Sigmoid colon (tissue), 4 donors: ENCODE data around the gene SPTY2D1.
"Not testable (repeated sequence)": the region's sequence is repeated elsewhere in the genome, so short reads cannot be mapped to it uniquely, and the experiment has no call there.

Source experiments
- EP300 ChIP-seq, 4 donors: sonication (generic); formaldehyde crosslinking; IDR thresholded peaks; one replicate each; pipeline ENCODE4 v1.6.1; 2017; ENCODE audit warnings: antibody characterized with exemption in 4 of 4
- TF ChIP-seq, protein P1 (sequence below), 4 experiments: fragments of 450-650 bp in 3 of 4; fragments of 200-600 bp in 1 of 4; IDR thresholded peaks; one replicate each; pipeline ENCODE4 v1.5.1; 2016 to 2019; ENCODE audit warnings: antibody characterized with exemption in 4 of 4, mild to moderate bottlenecking in 3 of 4, moderate library complexity in 2 of 4

DNA sequence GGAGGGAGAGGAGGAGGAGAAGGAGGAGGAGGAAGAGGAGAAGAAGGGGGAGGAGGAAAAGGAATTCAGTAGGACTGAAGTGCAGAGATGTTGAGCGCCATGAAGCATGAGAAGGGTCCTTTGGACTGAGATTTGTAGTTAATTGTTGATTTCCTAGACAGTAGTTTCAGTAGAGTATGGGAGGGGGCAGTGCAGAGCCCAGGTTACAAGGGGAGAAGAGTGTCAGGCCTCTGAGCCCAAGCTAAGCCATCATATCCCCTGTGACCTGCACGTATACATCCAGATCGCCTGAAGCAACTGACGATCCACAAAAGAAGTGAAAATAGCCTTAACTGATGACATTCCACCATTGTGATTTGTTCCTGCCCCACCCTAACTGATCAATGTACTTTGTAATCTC lies 8.9 kb upstream of the SPTY2D1 start:
- TF ChIP-seq, protein P1, sequence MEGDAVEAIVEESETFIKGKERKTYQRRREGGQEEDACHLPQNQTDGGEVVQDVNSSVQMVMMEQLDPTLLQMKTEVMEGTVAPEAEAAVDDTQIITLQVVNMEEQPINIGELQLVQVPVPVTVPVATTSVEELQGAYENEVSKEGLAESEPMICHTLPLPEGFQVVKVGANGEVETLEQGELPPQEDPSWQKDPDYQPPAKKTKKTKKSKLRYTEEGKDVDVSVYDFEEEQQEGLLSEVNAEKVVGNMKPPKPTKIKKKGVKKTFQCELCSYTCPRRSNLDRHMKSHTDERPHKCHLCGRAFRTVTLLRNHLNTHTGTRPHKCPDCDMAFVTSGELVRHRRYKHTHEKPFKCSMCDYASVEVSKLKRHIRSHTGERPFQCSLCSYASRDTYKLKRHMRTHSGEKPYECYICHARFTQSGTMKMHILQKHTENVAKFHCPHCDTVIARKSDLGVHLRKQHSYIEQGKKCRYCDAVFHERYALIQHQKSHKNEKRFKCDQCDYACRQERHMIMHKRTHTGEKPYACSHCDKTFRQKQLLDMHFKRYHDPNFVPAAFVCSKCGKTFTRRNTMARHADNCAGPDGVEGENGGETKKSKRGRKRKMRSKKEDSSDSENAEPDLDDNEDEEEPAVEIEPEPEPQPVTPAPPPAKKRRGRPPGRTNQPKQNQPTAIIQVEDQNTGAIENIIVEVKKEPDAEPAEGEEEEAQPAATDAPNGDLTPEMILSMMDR (IDR thresholded peaks at IDR 0.05): not testable (repeated sequence)
- not testable (repeated sequence) for TF ChIP-seq EP300 (IDR thresholded peaks at IDR 0.05)
